GM12878 (cell line): ENCODE measurements around the gene TTC39A. TPM values are rescaled to one million over a fixed set of nuclear protein-coding genes. Genes with fewer than 3 reads are reported as not detected.

Experiments used
- ATAC-seq: fragments of 200-7000 bp; cut with Tn5 transposase; 3 replicates; pipeline ENCODE4 v1.9.1; 2020; ENCODE audit warnings: mild to moderate bottlenecking, moderate library complexity
- BruUV-seq: library from RNA; stranded (reverse); fragments of 400-500 nt; replicated peaks from 2 replicates; lab custom pipeline; 2021; lab: Mats Ljungman, UMichigan
- CTCF ChIA-PET: fragments of 300-600 bp; sonication (Branson Sonifier 250); formaldehyde crosslinking; extraction: SDS; loops from one replicate; lab custom pipeline; 2021; ENCODE audit warnings: inconsistent platforms; lab: Yijun Ruan, JAX
- POLR2A ChIA-PET: fragments of 350-600 bp; formaldehyde crosslinking; extraction: SDS; loops from one replicate; lab custom pipeline; 2021; ENCODE audit warnings: inconsistent platforms; lab: Charles Lee
- RAD21 ChIA-PET: fragments of 300-600 bp; sonication (Branson Sonifier 250); formaldehyde crosslinking; loops from one replicate; lab custom pipeline; 2023; ENCODE audit warnings: antibody characterized with exemption; ENCODE audit not compliant: unreplicated experiment; lab: Charles Lee
- SMC1A ChIA-PET: fragments of 300-600 bp; sonication (Branson Sonifier 250); formaldehyde crosslinking; loops from one replicate; lab custom pipeline; 2023; ENCODE audit not compliant: unreplicated experiment, uncharacterized antibody; lab: Charles Lee
- DNase-seq: peaks from one replicate; pipeline ENCODE4 v3.0.0-alpha.2; 2011; ENCODE audit warnings: low read depth, low spot score
- FAIRE-seq: peaks from 3 replicates; lab custom pipeline; 2011; peaks lifted over from hg19 to GRCh38; lab: Jason Lieb, UNC
- H2AFZ ChIP-seq: 2 replicates; pipeline ENCODE4 v1.6.0; 2011; ENCODE audit warnings: low read depth, low read length, control low read depth; ENCODE audit not compliant: control insufficient read depth
- H3K27ac ChIP-seq: 2 replicates; pipeline ENCODE4 v1.5.1; 2011; ENCODE audit warnings: control low read depth; ENCODE audit not compliant: control insufficient read depth, insufficient read depth
- H3K27me3 ChIP-seq, 2 experiments: replicated peaks in 1 of 2; 2 replicates each; pipeline versions ENCODE4 v1.6.0 to v1.6.1; 2011; ENCODE audit warnings: low read length in 1 of 2; ENCODE audit not compliant: control insufficient read depth in 2 of 2, insufficient read depth in 2 of 2
- H3K36me3 ChIP-seq, 2 experiments: 2 replicates each; pipeline ENCODE4 v1.5.1; 2011; ENCODE audit warnings: low read length in 1 of 2; ENCODE audit not compliant: control insufficient read depth in 2 of 2, insufficient read depth in 2 of 2
- H3K4me1 ChIP-seq: 2 replicates; pipeline ENCODE4 v1.6.1; 2011; ENCODE audit warnings: mild to moderate bottlenecking, low read length, moderate library complexity, mixed read lengths; ENCODE audit not compliant: control insufficient read depth, insufficient read depth
- H3K4me2 ChIP-seq: 2 replicates; pipeline ENCODE4 v1.6.0; 2011; ENCODE audit warnings: control low read depth; ENCODE audit not compliant: control insufficient read depth, insufficient read depth
- H3K4me3 ChIP-seq: fragments of 200-600 bp; sonication (generic); 2 replicates; pipeline ENCODE4 v1.5.1; 2016
- H3K79me2 ChIP-seq: 2 replicates; pipeline ENCODE4 v1.6.0; 2011; ENCODE audit warnings: low read length; ENCODE audit not compliant: control insufficient read depth, insufficient read depth
- H3K9ac ChIP-seq: 2 replicates; pipeline ENCODE4 v1.8.0; 2011; ENCODE audit warnings: low read length, control low read depth, mixed read lengths; ENCODE audit not compliant: control insufficient read depth, insufficient read depth
- H3K9me3 ChIP-seq: replicated peaks from 3 replicates; pipeline ENCODE4 v1.5.1; 2011; ENCODE audit warnings: mild to moderate bottlenecking, low read length; ENCODE audit not compliant: control insufficient read depth, insufficient read depth
- H4K20me1 ChIP-seq: 2 replicates; pipeline ENCODE4 v1.6.0; 2011; ENCODE audit not compliant: control insufficient read depth, insufficient read depth
- GABPA ChIP-seq: IDR thresholded peaks from 2 replicates; pipeline ENCODE4 v1.6.1; 2014; ENCODE audit warnings: antibody characterized with exemption, low read depth, mild to moderate bottlenecking, inconsistent platforms
- NFIC ChIP-seq: IDR thresholded peaks from 2 replicates; pipeline ENCODE4 v1.6.1; 2012; ENCODE audit warnings: low read depth, mild to moderate bottlenecking, inconsistent platforms, low read length, moderate library complexity
- NR2C2 ChIP-seq: IDR thresholded peaks from 2 replicates; pipeline ENCODE4 v1.6.1; 2011; ENCODE audit warnings: borderline replicate concordance, low read depth; ENCODE audit not compliant: control insufficient read depth, insufficient read length
- RUNX3 ChIP-seq: IDR thresholded peaks from 2 replicates; pipeline ENCODE4 v1.6.1; 2012; ENCODE audit warnings: low read length, inconsistent platforms
- ZNF274 ChIP-seq: IDR thresholded peaks from one replicate; pipeline ENCODE4 v1.8.0; 2011; ENCODE audit not compliant: insufficient read length, insufficient read depth
- ZNF384 ChIP-seq: IDR thresholded peaks from 2 replicates; pipeline ENCODE4 v1.6.1; 2012; ENCODE audit warnings: low read depth, mild to moderate bottlenecking, low read length, improper control_type of control experiment, borderline replicate concordance
- WGBS: methylation state at CpG from one replicate; pipeline ENCODE4 v1.1.6; 2016; ENCODE audit warnings: low lambda C conversion rate; ENCODE audit not compliant: insufficient replicate concordance, insufficient coverage; ENCODE audit errors: missing lambda C conversion rate; 5-methylcytosine and 5-hydroxymethylcytosine counted together
- in situ Hi-C: fragments of 300-500 bp; cut with MboI; formaldehyde crosslinking; loops from 9 replicates; pipeline ENCODE4 v1.14.3; 2018; ENCODE audit warnings: mixed read lengths
- intact Hi-C: fragments of 100-400 bp; cut with micrococcal nuclease; formaldehyde crosslinking; loops from one replicate; pipeline ENCODE4 v1.14.2; 2022; ENCODE audit not compliant: unreplicated experiment
- polyA plus RNA-seq, 11 experiments: library from polyadenylated mRNA; depleted of rRNA in 4 of 11; unstranded in 6 of 11; stranded (reverse) in 5 of 11; fragments of >200 nt; fragmentation: Nextera tagmentation in 4 of 11; fragmentation: Illumina TruSeq in 1 of 11; extraction: Ambion mirVana in 4 of 11; extraction: Trizol in 1 of 11; gene quantifications; 1 replicate in 1 of 11; 2 replicates in 10 of 11; pipeline versions ENCODE4 v1.2.1 to v1.2.3, GENCODE V29; 2011 to 2016; ENCODE audit warnings: inconsistent platforms in 2 of 11, missing spikeins in 2 of 11, low read depth in 1 of 11
- total RNA-seq, 4 experiments: library from RNA; depleted of rRNA in 3 of 4; stranded (reverse); fragments of >200 nt in 3 of 4; fragmentation: Illumina TruSeq in 1 of 4; extraction: Trizol in 1 of 4; gene quantifications; 2 replicates each; pipeline versions ENCODE4 v1.2.1 to v1.2.3, GENCODE V29; 2013 to 2021
- TF ChIP-seq, protein P1 (sequence below): IDR thresholded peaks from 2 replicates; pipeline ENCODE4 v1.6.1; 2012; ENCODE audit warnings: mild to moderate bottlenecking, low read depth, low read length
- TF ChIP-seq, protein P2 (sequence below): fragments of 450-650 bp; formaldehyde crosslinking; IDR thresholded peaks from 2 replicates; pipeline ENCODE4 v1.4.0; 2020; ENCODE audit warnings: mild to moderate bottlenecking, moderate library complexity
- TF ChIP-seq, protein P3 (sequence below): fragments of 450-650 bp; formaldehyde crosslinking; IDR thresholded peaks from 2 replicates; pipeline ENCODE4 v1.4.0; 2022; ENCODE audit warnings: mild to moderate bottlenecking, moderate library complexity

Gene TTC39A
- total and polyA plus RNA-seq, 10 of the 15 experiments (the other 5 are each of a cell fraction or from before 2014, with no cell fraction given), result 0.18 to 3.0 (median 1.2) TPM

DNA sequence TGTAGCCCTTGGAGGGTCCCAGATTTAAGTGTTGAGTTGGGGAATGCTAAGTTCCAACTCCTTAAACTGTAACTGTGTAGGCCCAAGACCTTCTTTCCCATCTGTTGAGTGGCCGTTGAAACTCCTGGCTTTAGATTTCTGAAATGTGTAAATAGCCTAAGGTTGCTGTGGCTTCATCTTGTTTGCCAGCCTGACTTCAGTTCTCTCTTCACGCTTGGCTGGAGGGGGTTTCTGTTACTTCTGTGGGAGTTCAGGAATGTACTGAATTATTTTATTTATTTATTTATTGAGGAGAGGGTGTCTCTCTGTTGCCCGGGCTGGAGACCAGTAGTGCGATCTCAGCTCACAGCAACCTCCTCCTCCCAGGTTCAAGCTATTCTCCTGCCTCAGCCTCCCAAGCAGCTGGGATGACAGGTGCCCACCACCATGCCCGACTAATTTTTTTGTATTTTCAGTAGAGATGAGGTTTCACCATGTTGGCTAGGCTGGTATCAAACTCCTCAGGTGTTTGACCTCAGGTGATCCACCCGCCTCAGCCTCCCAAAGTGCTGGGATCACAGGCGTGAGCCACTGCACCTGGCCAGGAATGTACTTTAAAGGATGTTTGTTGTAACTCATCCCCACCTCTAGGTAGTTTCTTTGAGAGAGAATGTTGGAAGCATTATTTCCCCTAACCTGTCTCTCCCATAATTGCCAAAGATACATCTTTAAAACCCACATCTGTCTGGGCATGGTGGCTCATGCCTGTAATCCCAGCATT is 5.9 kb downstream of the TTC39A start:
- ChIA-PET RAD21 (no interaction called here), POLR2A (no interaction called here), SMC1A (no interaction called here), CTCF (no interaction called here)
- no peaks in the 10 kb centered on the region for H3K9me3 ChIP-seq
- in situ Hi-C loops (no loop called here), intact Hi-C loops (no loop called here)
- no peak overlapping the region for H3K27ac ChIP-seq
- no peak overlapping the region for H2AFZ ChIP-seq
- no peak for DNase-seq
- no peak overlapping the region for H3K4me2 ChIP-seq
- H3K9ac ChIP-seq, result no peak overlapping the region
- no peak for ATAC-seq
- no peaks in the 10 kb centered on the region; a peak in 1 of 4 replicates for H3K27me3 ChIP-seq
- H3K36me3 ChIP-seq, result no peaks in the 10 kb centered on the region
- no peak overlapping the region for H3K4me3 ChIP-seq
- no peaks in the 10 kb centered on the region for H3K79me2 ChIP-seq
- 79% methylated on average over 7 of the region's 7 CpGs for WGBS
- H3K4me1 ChIP-seq, result no peaks in the 10 kb centered on the region
- no peak for TF ChIP-seq NFIC
- TF ChIP-seq, protein P1, sequence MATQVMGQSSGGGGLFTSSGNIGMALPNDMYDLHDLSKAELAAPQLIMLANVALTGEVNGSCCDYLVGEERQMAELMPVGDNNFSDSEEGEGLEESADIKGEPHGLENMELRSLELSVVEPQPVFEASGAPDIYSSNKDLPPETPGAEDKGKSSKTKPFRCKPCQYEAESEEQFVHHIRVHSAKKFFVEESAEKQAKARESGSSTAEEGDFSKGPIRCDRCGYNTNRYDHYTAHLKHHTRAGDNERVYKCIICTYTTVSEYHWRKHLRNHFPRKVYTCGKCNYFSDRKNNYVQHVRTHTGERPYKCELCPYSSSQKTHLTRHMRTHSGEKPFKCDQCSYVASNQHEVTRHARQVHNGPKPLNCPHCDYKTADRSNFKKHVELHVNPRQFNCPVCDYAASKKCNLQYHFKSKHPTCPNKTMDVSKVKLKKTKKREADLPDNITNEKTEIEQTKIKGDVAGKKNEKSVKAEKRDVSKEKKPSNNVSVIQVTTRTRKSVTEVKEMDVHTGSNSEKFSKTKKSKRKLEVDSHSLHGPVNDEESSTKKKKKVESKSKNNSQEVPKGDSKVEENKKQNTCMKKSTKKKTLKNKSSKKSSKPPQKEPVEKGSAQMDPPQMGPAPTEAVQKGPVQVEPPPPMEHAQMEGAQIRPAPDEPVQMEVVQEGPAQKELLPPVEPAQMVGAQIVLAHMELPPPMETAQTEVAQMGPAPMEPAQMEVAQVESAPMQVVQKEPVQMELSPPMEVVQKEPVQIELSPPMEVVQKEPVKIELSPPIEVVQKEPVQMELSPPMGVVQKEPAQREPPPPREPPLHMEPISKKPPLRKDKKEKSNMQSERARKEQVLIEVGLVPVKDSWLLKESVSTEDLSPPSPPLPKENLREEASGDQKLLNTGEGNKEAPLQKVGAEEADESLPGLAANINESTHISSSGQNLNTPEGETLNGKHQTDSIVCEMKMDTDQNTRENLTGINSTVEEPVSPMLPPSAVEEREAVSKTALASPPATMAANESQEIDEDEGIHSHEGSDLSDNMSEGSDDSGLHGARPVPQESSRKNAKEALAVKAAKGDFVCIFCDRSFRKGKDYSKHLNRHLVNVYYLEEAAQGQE, result no peak
- no peak for TF ChIP-seq ZNF384
- no peak for TF ChIP-seq NR2C2
- TF ChIP-seq, protein P2, sequence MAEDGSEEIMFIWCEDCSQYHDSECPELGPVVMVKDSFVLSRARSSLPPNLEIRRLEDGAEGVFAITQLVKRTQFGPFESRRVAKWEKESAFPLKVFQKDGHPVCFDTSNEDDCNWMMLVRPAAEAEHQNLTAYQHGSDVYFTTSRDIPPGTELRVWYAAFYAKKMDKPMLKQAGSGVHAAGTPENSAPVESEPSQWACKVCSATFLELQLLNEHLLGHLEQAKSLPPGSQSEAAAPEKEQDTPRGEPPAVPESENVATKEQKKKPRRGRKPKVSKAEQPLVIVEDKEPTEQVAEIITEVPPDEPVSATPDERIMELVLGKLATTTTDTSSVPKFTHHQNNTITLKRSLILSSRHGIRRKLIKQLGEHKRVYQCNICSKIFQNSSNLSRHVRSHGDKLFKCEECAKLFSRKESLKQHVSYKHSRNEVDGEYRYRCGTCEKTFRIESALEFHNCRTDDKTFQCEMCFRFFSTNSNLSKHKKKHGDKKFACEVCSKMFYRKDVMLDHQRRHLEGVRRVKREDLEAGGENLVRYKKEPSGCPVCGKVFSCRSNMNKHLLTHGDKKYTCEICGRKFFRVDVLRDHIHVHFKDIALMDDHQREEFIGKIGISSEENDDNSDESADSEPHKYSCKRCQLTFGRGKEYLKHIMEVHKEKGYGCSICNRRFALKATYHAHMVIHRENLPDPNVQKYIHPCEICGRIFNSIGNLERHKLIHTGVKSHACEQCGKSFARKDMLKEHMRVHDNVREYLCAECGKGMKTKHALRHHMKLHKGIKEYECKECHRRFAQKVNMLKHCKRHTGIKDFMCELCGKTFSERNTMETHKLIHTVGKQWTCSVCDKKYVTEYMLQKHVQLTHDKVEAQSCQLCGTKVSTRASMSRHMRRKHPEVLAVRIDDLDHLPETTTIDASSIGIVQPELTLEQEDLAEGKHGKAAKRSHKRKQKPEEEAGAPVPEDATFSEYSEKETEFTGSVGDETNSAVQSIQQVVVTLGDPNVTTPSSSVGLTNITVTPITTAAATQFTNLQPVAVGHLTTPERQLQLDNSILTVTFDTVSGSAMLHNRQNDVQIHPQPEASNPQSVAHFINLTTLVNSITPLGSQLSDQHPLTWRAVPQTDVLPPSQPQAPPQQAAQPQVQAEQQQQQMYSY (CRISPR knock-in tag), result no peak
- TF ChIP-seq ZNF274, result no peak
- TF ChIP-seq, protein P3, sequence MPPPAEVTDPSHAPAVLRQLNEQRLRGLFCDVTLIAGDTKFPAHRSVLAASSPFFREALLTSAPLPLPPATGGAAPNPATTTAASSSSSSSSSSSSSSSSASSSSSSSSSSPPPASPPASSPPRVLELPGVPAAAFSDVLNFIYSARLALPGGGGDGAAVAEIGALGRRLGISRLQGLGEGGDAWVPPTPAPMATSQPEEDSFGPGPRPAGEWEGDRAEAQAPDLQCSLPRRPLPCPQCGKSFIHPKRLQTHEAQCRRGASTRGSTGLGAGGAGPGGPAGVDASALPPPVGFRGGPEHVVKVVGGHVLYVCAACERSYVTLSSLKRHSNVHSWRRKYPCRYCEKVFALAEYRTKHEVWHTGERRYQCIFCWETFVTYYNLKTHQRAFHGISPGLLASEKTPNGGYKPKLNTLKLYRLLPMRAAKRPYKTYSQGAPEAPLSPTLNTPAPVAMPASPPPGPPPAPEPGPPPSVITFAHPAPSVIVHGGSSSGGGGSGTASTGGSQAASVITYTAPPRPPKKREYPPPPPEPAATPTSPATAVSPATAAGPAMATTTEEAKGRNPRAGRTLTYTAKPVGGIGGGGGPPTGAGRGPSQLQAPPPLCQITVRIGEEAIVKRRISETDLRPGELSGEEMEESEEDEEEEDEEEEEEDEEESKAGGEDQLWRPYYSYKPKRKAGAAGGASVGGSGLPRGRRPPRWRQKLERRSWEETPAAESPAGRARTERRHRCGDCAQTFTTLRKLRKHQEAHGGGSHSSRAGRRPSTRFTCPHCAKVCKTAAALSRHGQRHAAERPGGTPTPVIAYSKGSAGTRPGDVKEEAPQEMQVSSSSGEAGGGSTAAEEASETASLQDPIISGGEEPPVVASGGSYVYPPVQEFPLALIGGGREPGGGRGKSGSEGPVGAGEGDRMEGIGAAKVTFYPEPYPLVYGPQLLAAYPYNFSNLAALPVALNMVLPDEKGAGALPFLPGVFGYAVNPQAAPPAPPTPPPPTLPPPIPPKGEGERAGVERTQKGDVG (CRISPR knock-in tag), result no peak
- TF ChIP-seq GABPA, result no peak
- TF ChIP-seq RUNX3, result no peak
- H4K20me1 ChIP-seq, result no peaks in the 10 kb centered on the region
- no peak for FAIRE-seq
- BruUV-seq, result no TSS peak
